COLO668 (cell line): ENCODE measurements around the gene RNU6-1.

ENCODE experiments used
- DNase-seq: peaks from one replicate; lab custom pipeline; 2025; ENCODE audit not compliant: unreplicated experiment; lab: John Stamatoyannopoulos, UW

The RNU6-1 gene

DNA sequence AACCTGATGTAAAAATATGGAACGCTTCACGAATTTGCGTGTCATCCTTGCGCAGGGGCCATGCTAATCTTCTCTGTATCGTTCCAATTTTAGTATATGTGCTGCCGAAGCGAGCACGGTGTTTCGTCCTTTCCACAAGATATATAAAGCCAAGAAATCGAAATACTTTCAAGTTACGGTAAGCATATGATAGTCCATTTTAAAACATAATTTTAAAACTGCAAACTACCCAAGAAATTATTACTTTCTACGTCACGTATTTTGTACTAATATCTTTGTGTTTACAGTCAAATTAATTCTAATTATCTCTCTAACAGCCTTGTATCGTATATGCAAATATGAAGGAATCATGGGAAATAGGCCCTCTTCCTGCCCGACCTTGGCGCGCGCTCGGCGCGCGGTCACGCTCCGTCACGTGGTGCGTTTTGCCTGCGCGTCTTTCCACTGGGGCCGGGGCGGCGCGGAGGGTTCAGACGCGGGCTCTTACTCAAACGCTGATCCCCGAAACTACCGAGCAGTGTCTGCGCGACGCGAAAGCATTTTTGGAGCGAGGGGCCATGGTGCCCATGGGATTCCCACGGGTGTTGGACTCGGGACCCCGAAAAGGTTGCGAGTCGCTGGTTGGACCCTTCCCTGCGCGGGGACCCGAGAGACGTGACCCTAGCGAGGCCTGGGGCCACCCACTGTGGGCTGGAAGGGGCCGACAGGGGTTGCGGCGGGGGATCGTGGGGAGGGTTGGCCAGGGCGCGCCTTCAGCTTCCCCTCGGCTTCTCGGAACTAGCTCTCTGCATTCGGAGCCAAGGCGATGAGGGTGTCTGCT, at the start of gene RNU6-1:
Gene RNU6-1, minus strand, starts transcription at position 117 of the 820 bp plus-strand sequence.
- peak; percentile 91 for DNase-seq

DNA sequence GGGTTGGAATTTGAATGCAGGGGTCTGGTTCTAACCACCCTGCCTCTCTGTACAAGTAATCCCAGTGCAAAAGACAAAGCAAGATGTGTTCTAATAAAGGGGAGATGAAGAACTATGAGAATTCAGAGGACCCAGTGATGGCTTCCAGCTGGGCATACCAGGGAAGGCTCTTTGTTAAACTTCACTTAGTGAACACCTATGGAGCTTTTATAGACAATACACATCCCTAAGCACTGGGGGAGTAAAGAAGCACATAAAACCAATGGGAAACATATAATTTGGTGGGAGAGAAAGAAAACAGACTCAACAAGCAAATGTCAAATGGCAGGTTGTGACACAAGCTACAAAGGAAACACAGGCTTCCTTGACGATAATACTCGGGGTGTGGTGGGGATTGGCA, 47.9 kb upstream of the RNU6-1 start:
- no peak for DNase-seq

DNA sequence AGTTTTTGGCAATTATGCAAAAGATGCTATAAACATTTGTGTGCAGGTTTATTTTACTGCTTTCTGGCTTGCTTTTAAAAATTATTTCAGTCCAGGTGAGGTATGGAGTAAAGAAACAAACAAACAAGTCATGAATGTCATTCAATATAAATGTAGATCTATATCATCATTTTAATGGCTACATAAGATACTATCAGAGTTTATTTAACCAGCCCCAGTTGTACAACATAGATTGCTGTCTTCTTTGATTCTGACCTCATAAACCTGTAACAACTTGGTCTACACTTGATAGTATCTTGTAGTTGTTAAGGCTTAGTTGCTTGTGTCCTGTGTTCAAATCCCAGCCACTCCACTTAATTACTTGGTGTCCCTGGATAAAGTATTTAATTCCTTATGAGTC, 46.0 kb upstream of the RNU6-1 start:
- DNase-seq = no peak

DNA sequence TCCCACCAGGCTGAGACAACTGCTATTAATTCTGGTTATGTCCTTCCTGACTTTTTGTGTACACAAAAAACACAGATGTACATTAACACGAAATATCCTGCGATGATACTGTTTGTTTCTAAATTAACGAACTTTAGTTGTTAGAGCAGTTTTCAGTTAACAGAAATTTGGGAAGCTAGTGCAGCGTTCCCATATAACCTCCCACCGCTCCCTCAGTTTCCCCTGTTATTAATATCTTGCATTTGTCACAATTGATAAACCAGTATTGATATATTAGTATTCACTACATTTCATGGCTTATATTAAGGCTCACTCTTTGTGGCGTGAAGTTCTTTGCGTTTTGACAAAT, 45.3 kb upstream of the RNU6-1 start:
- DNase-seq = no peak

DNA sequence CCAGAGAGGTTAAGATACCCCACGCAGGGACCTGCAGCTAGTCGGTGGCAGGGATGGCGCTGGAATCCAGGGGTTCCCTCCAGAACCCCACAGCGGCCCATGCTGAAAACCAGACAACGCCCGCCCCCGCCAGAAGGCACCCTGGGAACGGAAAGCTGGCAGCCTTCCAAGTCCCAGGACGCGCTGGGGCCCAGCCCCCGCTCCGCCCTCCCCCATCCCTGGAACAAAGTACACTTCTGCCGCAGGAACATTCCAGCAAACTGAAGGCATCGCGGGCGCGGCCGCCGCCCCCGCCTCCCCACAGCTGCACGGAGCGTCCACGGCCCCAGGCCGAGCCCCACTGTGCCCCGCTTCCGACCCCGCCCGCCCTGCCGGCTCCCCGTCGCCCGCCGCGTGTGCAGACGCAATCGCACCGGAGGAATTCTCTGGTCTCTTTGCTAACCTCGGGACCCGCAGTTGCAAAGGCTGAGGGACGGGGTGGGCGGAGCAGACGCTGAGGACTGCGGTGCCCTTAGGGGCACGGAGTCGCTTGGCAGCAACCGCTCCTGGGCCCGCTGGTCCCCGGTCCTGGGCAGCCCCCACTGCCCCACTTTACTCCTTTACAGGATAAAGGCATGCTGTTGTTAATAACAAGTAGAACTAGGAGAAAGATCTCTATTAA, 44.8 kb upstream of the RNU6-1 start:
- DNase-seq = peak; percentile 85

DNA sequence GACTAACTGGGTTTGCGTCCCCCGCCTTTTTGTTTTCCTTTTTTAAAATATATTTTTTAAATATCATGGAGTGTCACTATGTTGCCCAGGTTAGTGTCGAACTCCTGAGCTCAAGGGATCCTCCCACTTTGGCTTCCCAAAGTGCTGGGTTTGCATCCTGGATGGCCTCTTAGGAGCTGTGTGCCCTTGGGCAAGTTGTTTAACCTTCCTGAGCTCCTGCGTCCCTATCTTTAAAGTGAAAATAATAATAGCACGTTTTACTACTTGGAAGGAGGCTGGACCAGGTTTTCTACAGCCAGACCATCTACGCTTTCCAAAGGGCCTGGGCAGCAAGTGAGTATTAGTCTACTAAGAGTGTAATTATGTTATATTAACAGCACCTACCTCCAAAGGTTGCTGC, 44.2 kb upstream of the RNU6-1 start:
- DNase-seq = no peak

DNA sequence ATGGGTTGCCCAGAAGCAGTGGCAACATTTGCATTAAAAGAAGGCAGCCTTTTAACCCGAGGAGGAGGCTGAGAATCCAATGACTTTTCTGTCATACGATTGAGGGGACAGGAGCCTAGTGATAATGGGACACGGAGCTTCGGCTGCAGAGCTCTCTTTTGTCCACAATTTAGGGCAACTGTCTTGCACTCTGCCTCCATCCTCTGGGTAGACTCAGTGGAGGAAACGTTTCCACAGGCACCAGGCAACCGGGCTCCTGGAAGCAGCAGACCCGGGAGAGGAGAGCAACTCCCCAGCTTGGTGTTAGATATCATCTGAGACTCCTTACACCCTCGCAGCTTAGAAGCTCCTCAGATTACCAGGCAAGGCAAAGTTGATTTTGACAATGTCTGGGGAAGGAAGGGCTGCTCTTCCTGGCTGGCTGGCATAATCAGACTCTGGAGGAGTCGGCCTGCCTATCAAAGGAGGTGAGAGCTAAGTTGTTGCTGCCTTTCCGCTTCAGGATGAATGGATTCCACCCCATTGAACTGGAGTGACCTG, 43.5 kb upstream of the RNU6-1 start:
- no peak for DNase-seq

DNA sequence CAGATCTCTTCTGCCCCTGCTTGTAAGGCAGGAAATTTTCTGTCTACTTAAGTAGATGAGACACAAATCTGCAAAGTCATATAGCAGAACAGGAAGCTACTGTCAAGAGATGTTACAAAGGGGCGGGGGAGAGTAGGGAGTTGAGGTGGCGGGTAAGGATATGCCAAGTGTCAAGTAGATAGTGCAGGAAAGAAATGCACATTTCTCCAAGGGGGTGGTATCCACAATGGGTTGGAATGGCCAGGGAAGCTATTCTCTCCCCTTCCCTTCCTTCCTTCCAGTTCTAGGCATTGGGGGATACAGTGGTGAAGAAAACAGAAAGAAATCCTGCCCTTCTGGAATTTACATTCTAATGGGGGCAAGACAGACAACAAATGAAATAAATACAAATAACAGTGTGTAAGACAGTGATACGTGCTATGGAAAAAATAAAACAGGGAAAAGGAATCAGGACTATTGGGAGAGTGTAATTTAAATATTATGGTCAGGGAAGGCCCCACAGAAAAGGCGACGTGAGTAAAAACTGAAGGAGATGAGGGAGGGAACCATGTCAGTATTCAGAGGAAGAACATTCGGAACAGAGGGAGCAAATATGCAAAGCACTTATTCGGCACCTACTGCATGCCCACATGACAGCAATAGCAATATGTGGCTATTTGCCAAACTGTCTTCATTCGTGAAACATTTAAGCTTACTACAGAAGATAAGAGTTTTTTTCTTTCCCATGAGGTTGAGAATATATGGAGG, 42.8 kb upstream of the RNU6-1 start:
- no peak for DNase-seq

DNA sequence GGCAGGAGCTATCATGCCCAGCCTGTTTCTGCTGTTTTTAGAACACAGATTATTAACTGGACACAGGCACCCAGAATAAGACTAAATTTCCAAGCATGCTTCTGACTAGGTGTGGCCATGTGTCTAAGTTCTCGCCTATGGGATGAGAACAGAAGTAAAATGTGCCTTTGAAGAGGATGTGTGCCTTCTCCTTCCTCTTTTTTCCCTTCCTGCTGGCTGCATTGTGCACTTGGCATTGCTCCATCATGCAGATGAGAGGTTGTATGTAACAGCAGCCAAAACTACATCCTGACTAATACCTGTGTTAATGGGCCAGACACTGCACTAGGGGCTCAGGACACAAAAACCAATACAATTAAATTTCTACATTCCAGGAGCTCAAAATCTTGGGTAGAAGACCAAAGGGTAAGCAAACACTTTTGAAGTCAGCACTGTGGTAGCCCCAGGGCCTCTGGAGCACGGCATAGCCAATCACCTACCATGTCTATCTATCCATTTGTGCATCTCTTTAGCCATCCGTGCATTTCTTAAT, 40.9 kb upstream of the RNU6-1 start:
- DNase-seq = no peak

DNA sequence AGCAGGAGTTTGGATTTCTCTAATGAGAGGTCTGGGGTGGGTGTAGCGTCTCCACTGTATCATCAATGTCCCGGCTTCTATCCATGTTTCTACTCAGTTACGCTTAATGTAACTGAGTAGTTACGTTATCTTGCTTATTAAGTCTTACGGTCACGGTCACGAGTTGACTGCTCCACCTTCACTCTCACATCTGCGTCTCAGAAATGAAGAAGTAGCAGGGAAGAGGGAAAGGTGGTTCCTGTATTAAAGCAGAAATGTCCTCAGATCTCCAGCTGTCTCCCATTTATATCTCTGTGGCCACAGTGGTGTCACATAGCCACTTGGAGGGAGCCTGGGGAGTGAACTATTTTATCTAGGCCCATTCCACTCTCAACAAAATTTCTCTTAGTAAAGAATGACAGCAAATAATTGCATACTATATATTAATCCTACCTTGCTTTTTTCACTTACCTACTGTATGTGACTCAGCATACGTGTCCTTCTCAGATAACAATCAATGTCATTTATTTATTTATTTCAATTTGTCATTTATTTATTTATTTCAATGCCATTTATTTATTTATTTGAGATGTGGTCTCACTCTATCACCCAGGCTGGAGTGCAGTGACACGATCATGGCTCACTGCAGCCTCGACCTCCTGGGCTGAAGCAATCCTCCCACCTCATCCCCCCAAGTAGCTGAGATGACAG, 39.7 kb upstream of the RNU6-1 start:
- DNase-seq = no peak

DNA sequence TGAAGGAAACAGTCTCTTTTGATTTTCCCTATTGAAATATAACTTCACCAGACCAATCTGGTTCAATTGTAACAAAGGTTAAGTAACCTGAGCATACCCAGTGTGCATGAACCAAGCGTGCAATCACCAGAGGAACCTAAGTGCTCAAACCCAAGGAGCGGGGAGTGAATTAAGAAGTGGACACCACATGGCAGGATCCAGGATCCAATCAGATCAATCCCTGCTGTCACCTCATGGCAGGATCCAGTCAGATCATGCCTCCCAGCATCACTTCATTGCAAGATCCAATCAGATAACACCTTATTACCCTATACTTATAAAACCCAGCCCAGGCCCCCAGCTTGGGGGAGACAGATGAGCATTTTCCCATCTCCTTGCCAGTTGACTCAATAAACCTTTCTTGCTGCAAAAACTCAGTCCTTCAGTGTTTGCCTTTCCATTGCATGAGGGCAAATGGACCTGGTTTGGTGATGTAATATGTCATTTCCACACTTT, 38.9 kb upstream of the RNU6-1 start:
- no peak for DNase-seq

DNA sequence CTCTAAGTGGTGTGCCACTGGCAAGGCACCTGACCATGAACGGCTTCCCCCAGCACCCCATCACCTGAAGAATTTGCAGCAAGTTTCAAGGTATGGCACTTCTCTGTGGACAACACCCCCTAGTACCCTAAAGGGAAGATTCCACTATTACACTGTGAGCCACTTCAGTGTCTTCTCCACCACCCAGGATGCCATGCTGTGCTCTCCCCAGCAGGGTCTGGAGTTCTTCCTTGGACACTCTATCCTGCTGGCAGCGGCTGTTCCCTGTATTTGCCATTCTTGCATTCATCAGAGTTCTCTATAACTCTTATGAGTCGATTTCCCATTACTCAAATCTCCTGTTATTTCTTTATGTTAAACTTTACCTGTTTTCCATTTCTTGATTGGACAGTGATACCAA, 33.9 kb upstream of the RNU6-1 start:
- no peak for DNase-seq

DNA sequence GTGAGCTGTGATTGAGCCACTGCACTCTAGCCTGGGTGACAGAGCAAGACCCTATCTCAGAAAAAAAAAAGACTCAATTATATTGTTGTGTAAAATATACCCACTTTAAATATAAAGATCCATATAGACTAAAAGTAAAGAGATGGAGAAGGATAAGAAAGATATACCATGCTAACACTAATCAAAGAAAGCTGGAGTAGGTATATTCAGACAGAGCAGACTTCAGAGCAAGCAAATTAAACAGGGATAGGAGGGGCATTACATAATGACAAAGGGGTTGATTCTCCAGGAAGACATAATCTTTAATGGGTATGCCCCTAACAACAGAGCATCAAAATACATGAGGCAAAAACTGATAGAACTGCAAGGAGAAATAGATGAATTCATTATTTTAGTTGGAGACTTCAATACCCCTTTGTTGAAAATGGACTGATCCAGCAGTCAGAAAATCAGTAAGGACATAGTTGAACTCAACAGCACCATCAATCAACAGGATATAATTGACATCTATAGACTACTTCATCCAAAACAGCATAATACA, 31.1 kb upstream of the RNU6-1 start:
- no peak for DNase-seq

DNA sequence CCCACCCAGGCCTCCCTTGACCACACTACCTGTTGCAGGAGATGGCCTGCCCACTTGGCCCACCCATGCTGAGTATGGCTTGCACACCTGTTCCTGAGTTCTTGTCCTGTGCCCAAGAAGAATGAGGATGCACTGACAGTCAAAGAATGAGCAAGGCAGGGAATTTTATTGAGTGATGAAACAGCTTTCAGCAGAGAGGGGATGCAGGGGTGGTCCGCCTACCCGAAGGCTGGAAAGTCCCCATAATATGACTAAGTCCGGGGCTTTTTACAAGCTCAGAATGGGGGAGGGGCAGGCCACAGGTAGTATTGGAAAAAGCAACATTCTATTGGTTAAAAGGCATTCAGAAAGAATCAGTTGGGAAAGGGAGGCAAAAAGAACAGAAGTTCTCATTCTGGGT, 29.9 kb upstream of the RNU6-1 start:
- DNase-seq = no peak

DNA sequence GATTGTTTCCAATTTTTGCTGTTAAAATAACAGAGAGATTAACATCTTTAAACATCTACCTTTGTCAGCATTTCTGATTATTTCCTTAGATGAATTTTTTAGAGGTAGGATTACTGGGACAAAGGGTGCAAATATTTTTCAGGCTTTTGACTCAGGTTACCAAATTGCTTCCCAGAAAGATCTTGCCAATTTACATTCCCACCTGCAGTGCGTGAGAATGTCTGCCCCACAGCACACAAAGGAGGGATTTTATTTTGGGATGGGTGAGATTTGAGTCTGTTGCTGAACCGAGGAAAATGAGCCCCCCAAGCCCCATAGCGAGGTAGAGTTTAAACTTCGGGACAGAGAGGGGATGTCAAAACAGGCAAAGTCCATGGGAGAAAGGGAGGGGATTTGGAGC, 25.9 kb upstream of the RNU6-1 start:
- no peak for DNase-seq

DNA sequence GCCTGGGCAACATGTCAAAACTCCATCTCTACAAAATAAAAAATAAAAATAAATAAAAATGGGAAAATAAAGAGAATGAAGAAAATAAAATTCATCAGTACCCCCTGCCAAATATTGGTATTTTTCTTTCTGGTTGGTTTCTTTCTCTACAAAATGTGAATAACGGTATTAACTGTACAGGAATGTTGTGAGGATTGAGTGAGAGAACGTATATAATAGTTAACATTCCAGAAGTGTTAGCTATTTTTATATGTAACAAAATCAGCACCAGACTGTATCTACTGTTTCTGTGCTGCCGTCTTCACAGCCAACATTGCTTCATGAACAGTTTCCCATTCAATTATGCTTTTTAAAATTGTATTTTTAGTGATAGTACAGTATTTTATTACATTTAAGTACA, 25.5 kb upstream of the RNU6-1 start:
- no peak for DNase-seq

DNA sequence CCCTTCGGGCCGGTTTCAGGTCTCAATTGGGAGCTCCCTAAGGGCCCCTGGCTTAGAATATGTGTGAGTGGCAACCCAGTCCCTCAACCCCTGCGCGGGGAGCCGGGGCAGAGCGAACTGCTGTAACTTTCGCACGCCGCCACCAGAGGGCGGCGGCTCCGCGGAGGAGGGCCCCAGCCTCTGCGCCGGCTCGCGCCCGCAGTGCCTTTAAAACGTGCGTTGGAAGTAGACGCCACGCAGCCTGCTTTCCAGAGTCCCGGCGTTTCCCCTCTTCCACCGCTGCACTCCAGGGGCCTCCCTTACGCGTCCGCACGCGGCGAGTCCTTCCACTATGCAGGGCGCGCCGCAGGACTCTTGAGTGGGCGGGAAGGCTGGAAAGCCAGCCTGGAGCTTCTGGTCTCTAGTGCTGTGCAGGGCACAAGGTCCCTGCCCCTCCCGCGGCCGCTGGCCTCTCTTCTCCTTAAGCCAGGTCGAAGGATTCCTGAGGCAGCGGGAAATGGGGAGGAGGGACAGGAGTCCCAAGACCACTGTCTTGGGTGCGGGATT, 23.7 kb upstream of the RNU6-1 start:
- DNase-seq = peak; percentile 89

DNA sequence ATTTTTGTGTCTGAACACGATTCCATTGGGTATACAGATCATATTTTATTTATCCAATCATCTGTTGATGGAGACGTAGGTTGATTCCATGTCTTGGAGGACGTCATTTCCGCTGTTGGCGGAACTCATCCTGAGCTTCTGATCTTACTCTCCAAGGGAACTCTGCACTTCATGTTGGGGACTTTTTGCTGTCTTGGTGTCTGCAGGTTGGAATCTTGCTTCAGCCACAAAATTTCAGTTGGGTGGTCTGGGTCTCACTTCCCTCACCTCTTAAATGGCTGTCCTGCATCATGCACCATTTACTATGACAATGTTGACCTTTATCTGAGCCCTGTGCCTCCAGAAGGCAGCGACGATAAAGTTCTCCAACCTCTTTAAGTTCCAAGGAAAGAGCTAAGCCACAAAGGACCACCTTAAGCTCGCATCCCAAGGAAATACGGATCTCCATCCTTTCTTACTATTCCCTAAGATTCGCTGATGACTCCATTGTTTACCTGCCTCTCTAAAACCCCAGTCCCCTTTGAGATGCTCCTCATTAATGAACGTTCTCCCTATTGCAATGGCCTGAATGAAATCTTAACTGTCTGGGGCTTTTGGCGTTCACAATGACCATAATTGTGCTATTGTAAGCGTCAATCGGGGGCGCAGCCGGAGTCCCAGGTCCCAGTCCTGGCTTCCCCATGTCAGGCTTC, 23.1 kb upstream of the RNU6-1 start:
- DNase-seq = no peak

DNA sequence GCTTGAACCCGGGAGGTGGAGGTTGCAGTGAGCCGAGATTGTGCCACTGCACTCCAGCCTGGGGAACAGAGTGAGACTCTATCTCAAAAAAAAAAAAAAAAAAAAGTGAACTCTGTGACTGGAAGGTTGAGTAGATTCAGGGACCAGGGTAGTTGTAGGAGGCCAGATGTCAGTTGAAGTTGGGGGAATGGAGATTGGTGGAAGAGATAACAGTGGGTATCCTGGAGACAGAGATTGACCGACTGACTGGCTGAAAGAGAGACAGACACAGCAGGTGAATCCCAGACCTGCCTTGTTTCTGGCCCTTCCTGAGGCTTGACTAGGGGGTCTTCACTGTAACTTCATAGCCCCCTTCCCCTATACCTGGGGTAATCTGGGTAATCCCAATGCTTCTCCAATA, 22.1 kb upstream of the RNU6-1 start:
- no peak for DNase-seq
